Common myeloid progenitor, CD34-positive (primary cell): ENCODE measurements around the gene CUL7.
A peak's percentile ranks its signal among the peaks of the same experiment; 100 is the strongest.

Source experiments
- CTCF ChIA-PET: fragments of 350-600 bp; sonication (Branson Sonifier 250); formaldehyde crosslinking; loops from one replicate; lab custom pipeline; 2021; ENCODE audit warnings: antibody characterized with exemption; lab: Charles Lee
- POLR2A ChIA-PET: fragments of 350-600 bp; sonication (Branson Sonifier 250); formaldehyde crosslinking; loops from one replicate; lab custom pipeline; 2021; ENCODE audit warnings: antibody characterized with exemption; lab: Charles Lee
- DNase-seq, 3 donors: peaks; one replicate each; pipeline versions ENCODE4 v3.0.0 to v3.0.0-alpha.2; 2013
- H3K27ac ChIP-seq, 2 experiments: 1 replicate in 1 of 2; 2 replicates in 1 of 2; pipeline ENCODE4 v1.7.0; 2013; ENCODE audit warnings: inconsistent platforms in 2 of 2, low read length in 2 of 2, mild to moderate bottlenecking in 2 of 2, low read depth in 1 of 2, moderate library complexity in 1 of 2; ENCODE audit not compliant: severe bottlenecking in 2 of 2, insufficient read depth in 1 of 2, poor library complexity in 1 of 2
- H3K27me3 ChIP-seq, 5 experiments: replicated peaks in 2 of 5; 1 replicate in 3 of 5; 2 replicates in 2 of 5; pipeline versions ENCODE4 v1.6.1 to v1.7.0; 2013; ENCODE audit warnings: low read length in 4 of 5, mild to moderate bottlenecking in 2 of 5, moderate library complexity in 2 of 5, inconsistent platforms in 1 of 5; ENCODE audit not compliant: insufficient read depth in 5 of 5, control insufficient read depth in 4 of 5
- H3K36me3 ChIP-seq, 4 experiments: 1 replicate in 2 of 4; 2 replicates in 2 of 4; pipeline versions ENCODE4 v1.6.1 to v1.7.0; 2013; ENCODE audit warnings: low read length in 3 of 4, control low read depth in 1 of 4, mild to moderate bottlenecking in 1 of 4; ENCODE audit not compliant: control insufficient read depth in 4 of 4, insufficient read depth in 4 of 4
- H3K4me1 ChIP-seq, 4 experiments: 1 replicate in 3 of 4; 2 replicates in 1 of 4; pipeline versions ENCODE4 v1.6.1 to v1.7.1; 2013; ENCODE audit warnings: low read length in 3 of 4, mild to moderate bottlenecking in 3 of 4, control low read depth in 1 of 4, inconsistent platforms in 1 of 4, moderate library complexity in 1 of 4; ENCODE audit not compliant: control insufficient read depth in 4 of 4, insufficient read depth in 4 of 4; ENCODE audit errors: control extremely low read depth in 1 of 4
- H3K4me3 ChIP-seq, 7 experiments: 1 replicate in 4 of 7; 2 replicates in 3 of 7; pipeline versions ENCODE4 v1.5.1 to v1.7.0; 2013; ENCODE audit warnings: mild to moderate bottlenecking in 7 of 7, low read length in 6 of 7, moderate library complexity in 6 of 7, inconsistent platforms in 2 of 7, low read depth in 2 of 7, control low read depth in 1 of 7; ENCODE audit not compliant: insufficient read depth in 4 of 7, control insufficient read depth in 1 of 7; ENCODE audit errors: extremely low read depth in 1 of 7
- H3K9me3 ChIP-seq, 5 experiments: 1 replicate in 4 of 5; 2 replicates in 1 of 5; pipeline versions ENCODE4 v1.6.1 to v1.7.1; 2013; ENCODE audit warnings: low read length in 4 of 5, mild to moderate bottlenecking in 2 of 5, inconsistent platforms in 1 of 5, low read depth in 1 of 5, moderate library complexity in 1 of 5; ENCODE audit not compliant: control insufficient read depth in 4 of 5, insufficient read depth in 2 of 5; ENCODE audit errors: control extremely low read depth in 1 of 5
- WGBS: methylation state at CpG from one replicate; pipeline ENCODE4 v1.1.5; 2013; ENCODE audit not compliant: insufficient coverage; 5-methylcytosine and 5-hydroxymethylcytosine counted together

CUL7 gene

GRCh38 chr6:43093436-43094289 lies 40.0 kb upstream of the CUL7 start:
- CTCF ChIA-PET: interaction anchor here (0.6 to 1.2 kb wide), 2 partner anchors 17 to 57 kb away, joined by 3 to 4 read pairs; no protein-coding TSS in a partner anchor
- Histone ChIP-seq H3K4me3 (peak overlapping the region in 2 of 7 experiments; percentile 36 to 61), H3K27ac (peak overlapping the region; percentile 4 to 39), H3K36me3 (no peaks in the 10 kb centered on the region), H3K9me3 (no peaks in the 10 kb centered on the region), H3K4me1 (peaks cover 0 to 50% (median 12%) of the 10 kb centered on the region in 4 experiments), H3K27me3 (no peaks in the 10 kb centered on the region)
- peak in 2 of 3 donors; percentile 41 to 58 for DNase-seq
- POLR2A ChIA-PET: interaction anchor here (0.7 kb wide), 1 partner anchor 46 kb away, joined by 3 read pairs; no protein-coding TSS in a partner anchor
- WGBS: 65% methylated on average over 9 of the region's 9 CpGs

GRCh38 chr6:43092635-43093034 lies 39.0 kb upstream of the CUL7 start:
- Histone ChIP-seq H3K27ac (no peak overlapping the region), H3K27me3 (no peaks in the 10 kb centered on the region), H3K4me1 (peaks cover 0 to 49% (median 12%) of the 10 kb centered on the region in 4 experiments), H3K4me3 (no peak overlapping the region), H3K9me3 (no peaks in the 10 kb centered on the region), H3K36me3 (no peaks in the 10 kb centered on the region)
- ChIA-PET POLR2A (no interaction called here), CTCF (interaction anchor here (1.2 to 1.7 kb wide), 2 partner anchors 16 to 50 kb away, joined by 3 read pairs; no protein-coding TSS in a partner anchor)
- DNase-seq: no peak

- DNase-seq: no peak
- no peaks in the 10 kb centered on the region for H3K9me3 ChIP-seq
- CTCF ChIA-PET: interaction anchor here (1.3 to 1.7 kb wide), 2 partner anchors 9 to 51 kb away, joined by 3 to 4 read pairs; no protein-coding TSS in a partner anchor
- H3K4me1 ChIP-seq: peaks cover 0 to 38% (median 6%) of the 10 kb centered on the region in 4 experiments
- H3K4me3 ChIP-seq: no peak overlapping the region
- no peak overlapping the region for H3K27ac ChIP-seq
- H3K27me3 ChIP-seq: no peaks in the 10 kb centered on the region
- POLR2A ChIA-PET: no interaction called here
- no peaks in the 10 kb centered on the region for H3K36me3 ChIP-seq
- 92% methylated on average over 5 of the region's 10 CpGs for WGBS
Measured at GRCh38 chr6:43091436-43091991, 37.9 kb upstream of the CUL7 start.

GRCh38 chr6:43091020-43091419 lies 37.4 kb upstream of the CUL7 start:
- 90% methylated on average over 2 of the region's 5 CpGs for WGBS
- ChIA-PET POLR2A (no interaction called here), CTCF (interaction anchor here (1.3 to 1.7 kb wide), 2 partner anchors 8 to 52 kb away, joined by 3 to 4 read pairs; no protein-coding TSS in a partner anchor)
- Histone ChIP-seq H3K4me3 (no peak overlapping the region), H3K9me3 (no peaks in the 10 kb centered on the region), H3K36me3 (no peaks in the 10 kb centered on the region), H3K27ac (no peak overlapping the region), H3K4me1 (peaks cover 0 to 33% (median 4%) of the 10 kb centered on the region in 4 experiments), H3K27me3 (no peaks in the 10 kb centered on the region)
- no peak for DNase-seq

- Histone ChIP-seq H3K9me3 (no peaks in the 10 kb centered on the region), H3K4me3 (no peak overlapping the region), H3K27me3 (no peaks in the 10 kb centered on the region), H3K36me3 (no peaks in the 10 kb centered on the region), H3K4me1 (peaks cover 0 to 28% (median 3%) of the 10 kb centered on the region in 4 experiments), H3K27ac (no peak overlapping the region)
- ChIA-PET POLR2A (no interaction called here), CTCF (interaction anchor here (0.9 to 1.3 kb wide), 2 partner anchors 8 to 9 kb away, joined by 3 to 4 read pairs; no protein-coding TSS in a partner anchor)
- no CpG with 5 or more reads among the region's 2 CpGs for WGBS
- DNase-seq: no peak
Measured at GRCh38 chr6:43090559-43090956, 36.9 kb upstream of the CUL7 start.

- no peaks in the 10 kb centered on the region for H3K27me3 ChIP-seq
- no peak overlapping the region for H3K27ac ChIP-seq
- H3K36me3 ChIP-seq: no peaks in the 10 kb centered on the region
- peaks cover 0 to 24% (median 1%) of the 10 kb centered on the region in 4 experiments for H3K4me1 ChIP-seq
- CTCF ChIA-PET: interaction anchor here (0.9 to 1.0 kb wide), 2 partner anchors 9 to 20 kb away, joined by 3 to 5 read pairs; no protein-coding TSS in a partner anchor
- DNase-seq: no peak
- no peak overlapping the region for H3K4me3 ChIP-seq
- WGBS: 98% methylated on average over 7 of the region's 8 CpGs
- POLR2A ChIA-PET: no interaction called here
- H3K9me3 ChIP-seq: no peaks in the 10 kb centered on the region
Measured at GRCh38 chr6:43089874-43090558, 36.4 kb upstream of the CUL7 start.
